Progenitor cell of endocrine pancreas (in vitro differentiated cells): Measurements from ENCODE around the gene LONP1. TPM values are rescaled to one million over a fixed set of nuclear protein-coding genes. Genes with fewer than 3 reads are reported as not detected.

Experiments
- DNase-seq: peaks from one replicate; pipeline ENCODE4 v3.0.0; 2021; ENCODE audit warnings: low spot score; ENCODE audit not compliant: unreplicated experiment
- H3K27ac Mint-ChIP-seq: 2 replicates; pipeline ENCODE4 v1.8.0; 2021; ENCODE audit warnings: mild to moderate bottlenecking, moderate library complexity, mixed read lengths
- H3K27me3 Mint-ChIP-seq: 2 replicates; pipeline ENCODE4 v1.8.0; 2021; ENCODE audit warnings: mixed read lengths
- H3K36me3 Mint-ChIP-seq: 2 replicates; pipeline ENCODE4 v1.8.0; 2022; ENCODE audit warnings: mixed read lengths; ENCODE audit not compliant: insufficient read depth
- H3K4me1 Mint-ChIP-seq: 2 replicates; pipeline ENCODE4 v1.8.0; 2021; ENCODE audit warnings: low read depth, mixed read lengths
- H3K4me3 Mint-ChIP-seq: 2 replicates; pipeline ENCODE4 v1.8.0; 2021; ENCODE audit warnings: low read depth, mild to moderate bottlenecking, moderate library complexity, mixed read lengths
- H3K9me3 Mint-ChIP-seq: 2 replicates; pipeline ENCODE4 v1.8.0; 2021; ENCODE audit warnings: low read depth, mixed read lengths
- CTCF ChIP-seq: fragments of 200-600 bp; sonication (generic); IDR thresholded peaks from one replicate; pipeline ENCODE4 v1.5.0; 2021; ENCODE audit warnings: antibody characterized with exemption, mild to moderate bottlenecking; ENCODE audit not compliant: unreplicated experiment
- total RNA-seq: library from RNA; stranded (reverse); gene quantifications from 2 replicates; pipeline ENCODE4 v1.2.1, GENCODE V29; 2021

The LONP1 gene
- total RNA-seq, 1 donor from 2014 or later = 56.1 TPM

GRCh38 chr19:5665781-5666513 lies 54.0 kb downstream of the LONP1 start:
- peak overlapping the region; percentile 86 for H3K27ac Mint-ChIP-seq
- no peaks in the 10 kb centered on the region for H3K27me3 Mint-ChIP-seq
- H3K4me1 Mint-ChIP-seq = no peaks in the 10 kb centered on the region
- peaks cover 32% of the 10 kb centered on the region for H3K36me3 Mint-ChIP-seq
- no peaks in the 10 kb centered on the region for H3K9me3 Mint-ChIP-seq
- no peak for TF ChIP-seq CTCF
- no peak overlapping the region for H3K4me3 Mint-ChIP-seq
- no peak for DNase-seq

GRCh38 chr19:5664515-5664914 lies 55.4 kb downstream of the LONP1 start:
- no peak for DNase-seq
- no peak for TF ChIP-seq CTCF
- peaks cover 31% of the 10 kb centered on the region for H3K36me3 Mint-ChIP-seq
- H3K4me3 Mint-ChIP-seq = no peak overlapping the region
- H3K27me3 Mint-ChIP-seq = no peaks in the 10 kb centered on the region
- H3K4me1 Mint-ChIP-seq = no peaks in the 10 kb centered on the region
- H3K9me3 Mint-ChIP-seq = no peaks in the 10 kb centered on the region
- H3K27ac Mint-ChIP-seq = peak overlapping the region; percentile 75

- no peaks in the 10 kb centered on the region for H3K4me1 Mint-ChIP-seq
- peaks cover 30% of the 10 kb centered on the region for H3K36me3 Mint-ChIP-seq
- no peak overlapping the region for H3K4me3 Mint-ChIP-seq
- H3K9me3 Mint-ChIP-seq = no peaks in the 10 kb centered on the region
- H3K27ac Mint-ChIP-seq = no peak overlapping the region
- H3K27me3 Mint-ChIP-seq = no peaks in the 10 kb centered on the region
- no peak for TF ChIP-seq CTCF
- no peak for DNase-seq
Measured at GRCh38 chr19:5663904-5664303, 56.0 kb downstream of the LONP1 start.

GRCh38 chr19:5661483-5661882 lies 58.5 kb downstream of the LONP1 start:
- Mint-ChIP-seq H3K27ac (peak overlapping the region; percentile 77), H3K4me1 (no peaks in the 10 kb centered on the region), H3K36me3 (peaks cover 30% of the 10 kb centered on the region), H3K27me3 (no peaks in the 10 kb centered on the region), H3K9me3 (no peaks in the 10 kb centered on the region), H3K4me3 (no peak overlapping the region)
- no peak for TF ChIP-seq CTCF
- DNase-seq = no peak

- no peaks in the 10 kb centered on the region for H3K4me1 Mint-ChIP-seq
- DNase-seq = no peak
- H3K36me3 Mint-ChIP-seq = peaks cover 34% of the 10 kb centered on the region
- TF ChIP-seq CTCF = no peak
- H3K27me3 Mint-ChIP-seq = no peaks in the 10 kb centered on the region
- H3K9me3 Mint-ChIP-seq = no peaks in the 10 kb centered on the region
- H3K27ac Mint-ChIP-seq = no peak overlapping the region
- H3K4me3 Mint-ChIP-seq = no peak overlapping the region
Measured at GRCh38 chr19:5655412-5655811, 64.5 kb downstream of the LONP1 start.
